HG03442 (cell line): Measurements from ENCODE around the gene KCNK18.
A peak's percentile ranks its signal among the peaks of the same experiment; 100 is the strongest.

Source experiments
- ATAC-seq: cut with Tn5 transposase; IDR thresholded peaks from one replicate; pipeline ENCODE4 v1.9.1; 2021; ENCODE audit warnings: mild to moderate bottlenecking, moderate library complexity; ENCODE audit not compliant: unreplicated experiment

KCNK18 gene

GRCh38 chr10:117197189-117197588, at the start of gene KCNK18:
TSS of gene KCNK18 (plus strand) at chr10:117197489. CDS start at chr10:117197489, 0 bp downstream.
- ATAC-seq, result no peak

- no peak for ATAC-seq
Measured at GRCh38 chr10:117148284-117148683, 49.0 kb upstream of the KCNK18 start.

DNA sequence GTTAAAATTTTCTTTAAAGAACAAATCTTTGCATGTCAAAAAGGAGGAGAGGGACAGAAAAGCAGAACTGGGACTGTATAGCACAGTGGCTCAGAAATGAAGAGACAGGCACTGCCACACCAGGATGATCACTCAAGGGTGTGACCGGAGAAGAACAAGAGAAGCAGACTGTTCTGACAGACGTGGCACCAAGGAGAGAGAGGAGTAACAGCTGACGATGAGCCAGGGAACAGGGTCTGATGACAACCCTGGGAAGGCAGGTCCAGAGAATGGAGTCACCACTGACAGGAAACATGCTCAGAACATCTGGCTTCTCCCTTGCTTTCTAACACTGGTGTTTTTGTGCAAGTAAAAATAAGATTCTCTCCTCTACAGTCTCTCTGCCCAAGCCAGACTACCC, 44.6 kb upstream of the KCNK18 start:
- no peak for ATAC-seq

DNA sequence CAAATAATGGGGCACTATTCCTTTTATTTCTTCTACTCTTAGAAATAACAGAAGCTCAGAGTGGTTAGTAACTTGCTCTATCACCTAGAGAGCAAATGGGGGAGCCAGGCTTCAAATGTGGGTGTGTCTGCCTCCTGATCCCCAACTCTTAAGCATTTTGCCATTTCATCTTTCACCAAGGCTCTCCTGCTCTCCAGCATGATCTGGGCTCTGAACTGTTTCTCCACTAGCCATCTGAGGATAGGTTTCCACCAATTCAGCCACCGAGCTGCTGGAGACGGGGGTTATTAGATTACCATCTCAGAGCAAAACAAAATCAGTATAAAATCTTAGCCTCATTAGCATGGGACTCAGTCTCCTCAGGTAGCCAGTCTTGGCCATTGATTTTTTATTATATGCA, 39.0 kb upstream of the KCNK18 start:
- ATAC-seq, result no peak

GRCh38 chr10:117159390-117159789, 37.9 kb upstream of the KCNK18 start:
- no peak for ATAC-seq

DNA sequence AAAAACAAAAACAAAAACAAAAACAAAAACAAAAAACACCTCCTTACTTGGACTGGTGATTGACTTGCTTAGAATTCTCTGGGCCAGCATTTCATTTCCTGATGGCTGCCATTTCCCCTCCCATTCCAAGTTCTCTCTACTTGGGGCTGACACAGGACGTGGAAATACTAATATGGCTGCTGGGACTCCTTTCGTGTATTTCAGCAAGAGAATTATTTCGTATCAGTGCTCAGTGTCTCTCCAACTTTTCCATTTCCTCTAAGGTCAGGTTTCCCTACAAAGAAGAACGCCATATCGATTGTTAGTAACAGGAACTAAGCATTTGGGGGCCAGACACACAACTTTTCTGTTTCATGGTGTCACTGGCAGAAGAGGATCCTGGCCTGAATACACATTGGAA, 36.7 kb upstream of the KCNK18 start:
- ATAC-seq, result no peak

DNA sequence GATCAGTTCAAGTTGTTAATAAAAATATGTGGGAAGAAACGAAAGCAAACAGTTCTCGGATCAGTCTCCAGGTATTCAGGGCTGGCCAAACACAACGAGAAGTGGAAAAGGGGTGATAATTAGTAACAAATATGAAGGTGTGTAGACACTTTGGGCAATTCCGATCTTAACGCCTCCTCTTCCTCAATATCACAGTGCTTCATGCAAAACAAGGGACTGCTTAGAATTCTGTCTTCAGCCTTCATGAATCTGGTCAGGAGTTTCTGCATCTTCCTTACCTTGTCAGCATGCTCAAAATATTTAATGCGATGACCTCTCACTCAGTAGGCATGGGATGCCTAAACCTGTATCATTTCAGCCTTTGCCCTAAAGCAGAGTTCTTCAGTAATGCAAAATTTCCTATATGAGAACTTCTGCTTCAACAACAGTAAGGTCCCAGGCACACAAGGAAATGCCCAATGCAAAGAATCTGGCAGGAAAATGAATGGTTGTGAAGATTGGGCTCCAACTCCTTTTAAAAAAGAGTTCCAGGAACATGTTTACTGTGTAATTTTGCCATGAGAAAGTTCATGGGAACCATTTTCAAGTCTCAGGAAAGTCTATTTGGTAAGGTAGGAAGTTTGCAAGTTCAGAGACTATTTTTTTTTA, 35.8 kb upstream of the KCNK18 start:
- no peak for ATAC-seq

- ATAC-seq, result no peak
Measured at GRCh38 chr10:117162093-117163060, 34.9 kb upstream of the KCNK18 start.

DNA sequence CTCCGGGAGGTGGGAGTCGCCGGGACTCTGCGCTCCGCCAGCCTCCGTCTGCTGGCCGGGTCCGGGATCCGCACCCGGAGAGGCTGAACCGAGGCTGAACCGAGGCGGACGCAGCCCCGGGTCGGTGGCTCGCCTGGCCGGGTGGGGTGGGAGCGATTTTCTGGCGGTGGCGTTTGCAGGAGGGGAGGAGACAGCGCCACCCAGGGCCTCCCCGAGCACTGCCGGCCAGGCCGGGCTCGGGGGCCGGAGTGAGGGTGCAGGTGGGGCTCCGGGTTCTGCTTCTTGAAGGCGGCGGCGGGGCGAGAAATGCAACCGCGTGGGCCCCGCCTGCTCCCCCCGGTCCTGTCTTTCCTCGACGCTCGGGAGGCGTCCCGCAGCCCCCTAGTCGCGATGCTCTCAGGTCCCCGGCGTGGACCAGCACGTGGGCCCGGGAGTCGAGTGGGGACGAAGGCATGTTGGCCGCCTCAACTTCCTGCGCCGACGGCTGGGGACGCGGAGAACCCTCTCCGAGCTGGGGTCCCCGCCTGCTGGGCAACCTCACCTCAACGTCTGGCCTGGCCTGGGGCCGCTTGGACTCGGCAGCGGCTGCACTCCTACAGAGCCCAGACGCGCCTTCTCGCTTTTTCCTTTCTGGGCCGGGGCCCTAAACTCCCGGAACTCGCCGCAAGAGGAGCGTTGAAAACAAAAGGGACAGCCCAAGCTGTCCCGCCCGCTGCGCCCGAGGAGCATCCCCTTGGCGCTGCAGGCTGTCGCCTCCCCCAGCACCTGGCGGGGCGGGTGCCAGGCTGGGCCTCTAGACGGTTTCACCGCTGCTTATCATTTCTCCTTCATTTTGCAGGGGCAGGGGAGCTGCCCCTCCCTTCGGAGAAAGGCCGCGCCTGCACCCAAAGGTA, 34.0 kb upstream of the KCNK18 start:
- no peak for ATAC-seq

DNA sequence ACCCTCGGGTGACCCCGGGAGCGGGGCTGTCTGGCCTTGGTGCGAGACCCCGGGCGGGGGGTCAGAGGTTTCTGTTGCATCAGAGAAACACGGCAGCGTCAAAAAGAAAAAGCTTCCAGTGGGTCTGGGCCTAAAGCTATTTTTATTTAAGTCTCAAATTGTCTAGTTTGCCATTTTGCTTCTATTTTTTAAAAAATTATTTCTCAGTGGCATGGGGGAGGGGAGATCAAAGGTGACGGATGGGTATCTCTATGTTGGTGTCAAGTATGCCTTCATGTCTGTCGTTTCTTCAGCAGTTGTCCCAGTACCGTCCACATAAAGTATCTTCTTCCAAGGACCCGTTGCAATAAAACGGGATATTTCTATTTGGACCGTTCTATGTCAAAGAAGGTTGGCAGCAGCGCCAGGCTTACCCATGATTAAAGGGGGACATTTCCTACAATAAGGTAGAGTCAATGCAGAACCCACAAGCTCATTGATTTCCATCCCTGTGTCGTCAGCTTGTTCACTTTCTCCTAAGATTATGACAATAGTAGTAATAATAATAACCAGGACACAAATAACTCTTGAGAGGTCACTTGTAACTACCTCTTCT, 33.2 kb upstream of the KCNK18 start:
- no peak for ATAC-seq

DNA sequence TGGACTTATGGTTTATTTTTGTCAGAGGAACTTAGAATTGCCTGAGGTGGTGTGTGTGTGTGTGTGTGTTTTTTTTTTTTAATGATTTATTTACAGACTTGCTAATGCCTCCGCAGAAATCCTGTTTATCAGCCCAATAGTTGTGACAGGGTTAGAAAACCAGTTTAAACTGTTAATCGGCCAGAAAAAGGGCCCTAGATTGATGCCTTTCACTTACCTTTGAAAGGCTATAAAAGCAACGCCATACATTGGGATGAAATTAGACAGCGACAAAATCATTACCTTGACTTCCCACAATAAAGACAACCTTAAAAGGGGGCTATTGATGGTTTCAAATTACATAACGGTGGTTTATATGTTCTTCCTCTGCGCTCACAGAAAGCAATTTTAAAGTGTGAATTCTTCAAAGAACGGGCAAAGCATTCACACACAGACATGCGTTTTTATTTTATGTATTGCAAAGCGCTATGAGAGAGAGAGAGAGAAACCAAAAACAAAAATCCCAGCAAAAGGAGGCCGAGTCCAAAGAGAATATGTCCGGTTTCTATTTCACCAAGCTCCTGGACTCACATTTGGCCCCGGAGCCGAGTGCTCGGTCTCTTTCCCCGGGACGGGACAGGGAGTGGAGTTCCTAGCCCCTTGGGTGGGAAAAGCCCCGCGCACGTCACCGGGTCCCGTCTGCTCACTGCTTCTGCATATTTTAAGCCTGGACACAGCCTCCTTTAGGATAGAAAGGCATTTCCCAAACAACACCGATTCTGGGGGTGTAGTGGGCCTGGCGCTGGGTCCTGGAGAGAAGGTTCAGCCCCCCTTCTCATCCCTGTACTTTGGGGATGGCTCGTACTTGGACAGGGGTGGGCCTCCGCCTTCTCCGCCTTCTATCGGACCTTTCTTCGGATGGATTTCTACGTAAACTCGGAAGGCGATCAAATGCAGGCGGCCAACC, 32.4 kb upstream of the KCNK18 start:
- no peak for ATAC-seq

GRCh38 chr10:117165538-117166417, 31.5 kb upstream of the KCNK18 start:
- no peak for ATAC-seq

DNA sequence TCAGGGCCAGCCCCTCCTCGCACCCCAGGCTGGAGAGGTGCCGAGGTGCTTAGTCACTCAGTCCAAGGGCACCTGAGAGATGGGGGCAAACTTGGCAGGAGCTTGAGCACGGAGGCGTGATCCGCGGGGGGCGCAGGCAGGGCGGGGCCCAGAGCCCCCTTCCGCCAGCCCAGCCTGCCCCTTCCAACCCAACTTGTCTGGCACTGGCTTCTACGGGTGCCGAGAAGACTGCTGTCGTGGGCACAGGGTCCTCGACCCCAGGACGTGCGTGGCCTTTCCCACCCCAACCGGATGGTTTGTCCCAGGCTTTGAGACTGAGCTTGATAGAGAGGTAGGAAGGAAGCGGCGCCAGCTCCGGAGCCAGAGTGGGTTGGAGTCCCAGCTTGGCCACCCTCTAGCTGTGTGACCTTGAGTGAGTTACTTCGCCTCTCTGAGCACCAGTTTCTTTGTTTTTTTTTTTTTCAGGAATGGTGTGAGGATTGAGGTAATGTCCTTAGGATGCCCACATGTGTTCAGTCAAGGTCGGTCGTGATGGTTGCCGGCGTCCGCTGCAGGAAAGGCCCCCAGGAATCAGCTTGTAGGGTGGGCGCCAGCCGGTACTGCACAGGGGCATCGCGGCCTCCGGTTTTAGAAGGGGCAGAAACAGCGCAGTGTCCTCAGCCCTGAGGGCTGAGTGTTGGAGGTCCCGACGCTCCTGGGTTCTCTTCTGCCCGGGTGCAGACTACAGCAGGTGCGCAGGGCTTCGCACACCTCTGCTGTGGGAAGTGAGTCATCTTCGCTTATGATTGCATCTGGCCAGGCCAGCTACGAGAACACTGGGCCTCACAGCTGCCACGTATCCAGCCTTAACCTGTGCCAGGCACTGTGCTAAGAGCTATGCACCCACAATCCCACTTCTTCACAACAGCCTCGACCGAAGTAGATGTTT, 30.6 kb upstream of the KCNK18 start:
- ATAC-seq, result no peak

GRCh38 chr10:117167346-117167788, 29.9 kb upstream of the KCNK18 start:
- ATAC-seq, result no peak

GRCh38 chr10:117167789-117168674, 29.3 kb upstream of the KCNK18 start:
- peak; percentile 86 for ATAC-seq

- no peak for ATAC-seq
Measured at GRCh38 chr10:117168729-117169128, 28.6 kb upstream of the KCNK18 start.

DNA sequence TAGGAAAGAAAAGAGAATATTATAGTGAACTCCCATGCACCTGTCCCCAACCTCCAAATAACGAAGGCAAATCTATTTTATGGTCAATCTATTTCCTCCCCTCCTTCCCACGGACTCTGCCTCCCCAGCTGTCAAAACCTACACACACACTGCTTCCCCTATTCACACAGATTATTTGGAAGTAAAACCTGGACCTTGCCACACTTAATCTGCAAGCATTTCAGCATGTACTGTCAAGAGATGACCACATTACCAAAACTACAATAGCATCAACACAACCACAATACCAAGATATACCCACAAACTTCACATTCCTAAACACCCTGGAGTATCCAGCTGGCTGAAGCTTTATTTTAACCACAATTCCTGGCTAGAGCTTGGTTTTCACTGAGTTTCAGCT, 27.8 kb upstream of the KCNK18 start:
- ATAC-seq, result no peak
